ENCODE data around the gene PARP11. TPM values are rescaled to one million over a fixed set of nuclear protein-coding genes. Genes with fewer than 3 reads are reported as not detected.

PARP11 gene
- total and polyA plus RNA-seq, 7 experiments from 2014 or later: 7.2 to 37.4 (median 24.8) TPM

DNA sequence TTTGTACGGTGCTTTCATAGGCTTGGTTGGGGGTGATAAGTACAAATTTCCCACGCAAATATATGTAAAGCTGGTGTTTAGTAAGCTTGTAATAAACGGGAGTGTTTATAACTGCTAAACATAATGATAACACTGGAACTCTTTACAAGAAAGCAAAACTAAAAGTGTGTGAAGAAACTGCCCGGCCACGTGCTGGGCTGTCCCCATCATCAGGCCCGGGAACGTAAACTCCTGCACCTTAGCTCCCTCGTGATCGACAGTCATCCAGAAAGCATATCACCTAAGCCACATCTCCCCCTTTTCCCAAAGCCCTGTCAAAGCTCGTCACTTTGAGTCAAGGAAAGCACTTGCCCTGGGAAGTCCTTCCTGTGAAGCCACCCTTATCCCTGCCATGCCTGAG, 18.0 kb upstream of the PARP11 start:
- POLR2A ChIA-PET: interaction anchor here (0.6 to 3.1 kb wide), 13 partner anchors 13 to 1110 kb away, joined by 3 to 12 read pairs (median 4); partner anchors contain the start of genes CCND2 and PARP11
- H3K27ac ChIP-seq (ENCODE audit: low read depth, low read length): no peak overlapping the region
- intact Hi-C loops (cut with micrococcal nuclease): no loop called here
- no peak for ATAC-seq
- Mint-ChIP-seq H3K36me3 (no peaks in the 10 kb centered on the region), H3K27ac (no peak overlapping the region), H3K4me3 (peak overlapping the region in 1 of 10 donors; percentile 3), H3K27me3 (no peaks in the 10 kb centered on the region), H3K4me1 (peaks cover 0 to 18% (median 10%) of the 10 kb centered on the region in 7 donors), H3K9me3 (no peaks in the 10 kb centered on the region)
- DNase-seq: no peak
- peaks cover 28 to 42% of the 10 kb centered on the region in 2 donors for H3K4me1 ChIP-seq (ENCODE audit: control insufficient read depth in 2 of 2, insufficient read depth in 2 of 2, low read length in 2 of 2)
- CTCF ChIA-PET: interaction anchor here (1.3 to 13.8 kb wide), 3 partner anchors 15 to 385 kb away, joined by 5 to 286 read pairs (median 7); no protein-coding TSS in a partner anchor
- no peaks in the 10 kb centered on the region for H3K9me3 ChIP-seq (ENCODE audit: control insufficient read depth in 2 of 3, low read length in 3 of 3)
- no peak overlapping the region for H3K4me3 ChIP-seq (ENCODE audit: low read length)
- no peaks in the 10 kb centered on the region for H3K27me3 ChIP-seq (ENCODE audit: control insufficient read depth in 2 of 2, insufficient read depth in 2 of 2, low read length in 2 of 2)
- no peaks in the 10 kb centered on the region for H3K36me3 ChIP-seq (ENCODE audit: control insufficient read depth in 2 of 3, insufficient read depth in 3 of 3, low read length in 3 of 3)

DNA sequence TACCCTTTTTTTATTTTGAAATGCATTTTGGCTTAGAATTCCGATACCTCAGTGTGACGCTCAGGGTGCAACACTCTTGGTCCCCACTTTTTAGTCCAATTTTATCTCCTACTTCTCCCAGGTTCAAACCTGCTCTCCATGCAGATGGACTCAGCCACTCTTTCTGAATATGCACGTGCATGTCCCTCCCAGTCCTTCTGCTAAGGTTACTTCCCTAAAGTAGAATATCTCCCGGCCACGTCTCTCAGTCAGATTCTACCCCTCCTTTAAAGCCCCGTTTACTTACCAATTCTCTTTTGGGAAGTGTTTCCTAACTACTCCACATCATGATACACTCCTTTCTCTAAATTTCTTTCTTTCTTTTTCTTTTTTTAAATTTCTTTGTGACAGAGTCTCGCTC, 15.5 kb upstream of the PARP11 start:
- peaks cover 0 to 8% (median 0%) of the 10 kb centered on the region in 5 donors for H3K27me3 Mint-ChIP-seq
- H3K4me1 Mint-ChIP-seq: peaks cover 6 to 26% (median 16%) of the 10 kb centered on the region in 7 donors
- DNase-seq (no peak), ATAC-seq (no peak)
- no peak overlapping the region for H3K4me3 Mint-ChIP-seq
- ChIA-PET POLR2A (interaction anchor here (5.0 kb wide), 1 partner anchor 74 kb away, joined by 79 read pairs; no protein-coding TSS in a partner anchor), CTCF (interaction anchor here (0.7 to 13.8 kb wide), 3 partner anchors 74 to 149 kb away, joined by 3 to 286 read pairs (median 11); no protein-coding TSS in a partner anchor)
- H3K9me3 ChIP-seq (ENCODE audit: control insufficient read depth in 2 of 3, low read length in 3 of 3): no peaks in the 10 kb centered on the region
- H3K36me3 ChIP-seq (ENCODE audit: control insufficient read depth in 2 of 3, insufficient read depth in 3 of 3, low read length in 3 of 3): no peaks in the 10 kb centered on the region
- no peaks in the 10 kb centered on the region for H3K9me3 Mint-ChIP-seq
- H3K27ac ChIP-seq (ENCODE audit: low read depth, low read length): no peak overlapping the region
- H3K36me3 Mint-ChIP-seq: no peaks in the 10 kb centered on the region
- H3K4me1 ChIP-seq (ENCODE audit: control insufficient read depth in 2 of 2, insufficient read depth in 2 of 2, low read length in 2 of 2): peaks cover 14 to 20% of the 10 kb centered on the region in 2 donors
- peak overlapping the region in 2 of 9 donors; percentile 12 to 43 for H3K27ac Mint-ChIP-seq
- H3K4me3 ChIP-seq (ENCODE audit: low read length): no peak overlapping the region
- intact Hi-C loops (cut with micrococcal nuclease): no loop called here
- no peaks in the 10 kb centered on the region for H3K27me3 ChIP-seq (ENCODE audit: control insufficient read depth in 2 of 2, insufficient read depth in 2 of 2, low read length in 2 of 2)

DNA sequence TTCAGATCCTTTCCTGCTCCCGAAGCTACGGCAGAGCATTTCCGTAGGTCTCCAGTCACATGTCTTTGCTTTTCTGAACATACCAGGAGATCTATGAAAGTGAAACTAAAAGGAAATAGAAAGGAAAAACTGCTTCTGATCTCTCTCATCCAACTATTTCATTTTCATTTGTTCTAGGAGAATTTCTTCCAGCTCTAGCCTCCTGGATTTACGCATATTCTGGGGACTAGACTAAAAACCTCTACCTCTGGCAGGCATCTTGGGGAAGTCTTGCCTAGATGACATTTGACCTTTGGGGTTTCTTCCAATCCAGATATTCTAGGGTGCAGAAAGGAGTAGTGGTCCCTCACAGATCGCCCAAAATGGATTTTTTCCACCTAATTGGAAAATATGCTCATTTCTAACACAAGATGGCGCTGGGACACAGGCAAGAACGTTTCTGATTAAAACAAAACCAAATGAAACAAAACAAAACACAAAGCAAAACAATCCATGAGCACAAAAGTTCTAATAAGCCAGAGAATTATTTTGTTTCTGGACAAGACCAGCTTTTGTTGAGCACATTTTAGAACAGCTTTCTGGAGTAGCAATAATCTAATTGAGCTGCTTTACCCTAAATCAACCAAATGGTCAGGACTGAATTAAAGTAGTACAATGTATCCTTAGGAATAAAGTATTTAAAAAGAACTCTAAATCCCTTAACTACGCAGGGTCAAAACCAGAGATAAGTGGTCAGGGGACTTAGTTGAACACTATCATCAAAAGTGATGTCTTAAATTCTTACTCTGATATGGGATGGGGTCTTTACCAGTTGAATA, 12.3 kb upstream of the PARP11 start:
- ATAC-seq (peak; percentile 69), DNase-seq (peak in 7 of 9 donors; percentile 55 to 78 (median 69))
- H3K4me3 ChIP-seq (ENCODE audit: low read length): no peak overlapping the region
- CTCF ChIA-PET: interaction anchor here (0.7 to 13.8 kb wide), 35 partner anchors 9 to 437 kb away, joined by 3 to 286 read pairs (median 5); partner anchors contain the start of gene PARP11
- H3K27ac ChIP-seq (ENCODE audit: low read depth, low read length): no peak overlapping the region
- POLR2A ChIA-PET: interaction anchor here (0.5 to 5.1 kb wide), 28 partner anchors 10 to 393 kb away, joined by 3 to 79 read pairs (median 5); partner anchors contain the start of genes CCND2 and PARP11
- H3K4me1 ChIP-seq (ENCODE audit: control insufficient read depth in 2 of 2, insufficient read depth in 2 of 2, low read length in 2 of 2): no peaks in the 10 kb centered on the region
- H3K36me3 ChIP-seq (ENCODE audit: control insufficient read depth in 2 of 3, insufficient read depth in 3 of 3, low read length in 3 of 3): no peaks in the 10 kb centered on the region
- H3K9me3 ChIP-seq (ENCODE audit: control insufficient read depth in 2 of 3, low read length in 3 of 3): no peaks in the 10 kb centered on the region
- intact Hi-C loops (cut with micrococcal nuclease): loop anchor here (1.0 to 2.0 kb wide), 12 partner anchors 12 to 392 kb away; no protein-coding TSS in a partner anchor
- Mint-ChIP-seq H3K4me3 (peak overlapping the region in 7 of 10 donors; percentile 1 to 61 (median 26)), H3K27ac (peak overlapping the region in 8 of 9 donors; percentile 45 to 93 (median 66)), H3K9me3 (no peaks in the 10 kb centered on the region), H3K36me3 (no peaks in the 10 kb centered on the region), H3K4me1 (peaks cover 6 to 26% (median 16%) of the 10 kb centered on the region in 7 donors), H3K27me3 (peaks cover 0 to 10% (median 0%) of the 10 kb centered on the region in 5 donors)
- H3K27me3 ChIP-seq (ENCODE audit: control insufficient read depth in 2 of 2, insufficient read depth in 2 of 2, low read length in 2 of 2): no peaks in the 10 kb centered on the region

DNA sequence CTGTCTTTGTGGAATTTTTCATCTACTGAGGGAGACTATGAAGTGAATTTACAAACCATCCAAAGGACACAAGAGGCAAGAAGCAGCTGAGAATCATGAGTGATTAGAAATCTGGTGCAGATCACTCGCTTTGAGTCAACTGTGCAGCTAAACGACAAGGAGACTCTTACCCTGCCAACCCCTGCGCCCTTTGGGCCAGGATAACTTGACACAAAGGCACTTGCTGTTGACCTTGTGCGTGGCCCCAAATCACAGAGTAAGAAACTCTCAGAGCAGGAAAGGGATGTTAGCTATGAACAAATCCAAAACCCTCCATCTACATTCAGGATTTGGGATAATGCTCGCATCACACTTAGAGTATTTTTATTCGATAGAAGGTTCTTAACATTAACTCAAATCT, 11.5 kb upstream of the PARP11 start:
- Histone ChIP-seq H3K27me3 (ENCODE audit: control insufficient read depth in 2 of 2, insufficient read depth in 2 of 2, low read length in 2 of 2) (no peaks in the 10 kb centered on the region), H3K4me1 (ENCODE audit: control insufficient read depth in 2 of 2, insufficient read depth in 2 of 2, low read length in 2 of 2) (peaks cover 0 to 6% of the 10 kb centered on the region in 2 donors), H3K9me3 (ENCODE audit: control insufficient read depth in 2 of 3, low read length in 3 of 3) (no peaks in the 10 kb centered on the region), H3K27ac (ENCODE audit: low read depth, low read length) (no peak overlapping the region), H3K36me3 (ENCODE audit: control insufficient read depth in 2 of 3, insufficient read depth in 3 of 3, low read length in 3 of 3) (no peaks in the 10 kb centered on the region), H3K4me3 (ENCODE audit: low read length) (no peak overlapping the region)
- H3K4me1 Mint-ChIP-seq: peaks cover 11 to 28% (median 19%) of the 10 kb centered on the region in 7 donors
- DNase-seq (no peak), ATAC-seq (no peak)
- no peaks in the 10 kb centered on the region for H3K9me3 Mint-ChIP-seq
- no peak overlapping the region for H3K4me3 Mint-ChIP-seq
- ChIA-PET CTCF (interaction anchor here (0.8 to 13.8 kb wide), 24 partner anchors 8 to 438 kb away, joined by 3 to 286 read pairs (median 10); partner anchors contain the start of gene PARP11), POLR2A (interaction anchor here (0.5 to 5.1 kb wide), 16 partner anchors 9 to 394 kb away, joined by 3 to 79 read pairs (median 6); no protein-coding TSS in a partner anchor)
- intact Hi-C loops (cut with micrococcal nuclease): loop anchor here (1.0 to 2.0 kb wide), 12 partner anchors 13 to 393 kb away; no protein-coding TSS in a partner anchor
- H3K27me3 Mint-ChIP-seq: peaks cover 0 to 14% (median 0%) of the 10 kb centered on the region in 5 donors
- no peaks in the 10 kb centered on the region for H3K36me3 Mint-ChIP-seq
- no peak overlapping the region for H3K27ac Mint-ChIP-seq

DNA sequence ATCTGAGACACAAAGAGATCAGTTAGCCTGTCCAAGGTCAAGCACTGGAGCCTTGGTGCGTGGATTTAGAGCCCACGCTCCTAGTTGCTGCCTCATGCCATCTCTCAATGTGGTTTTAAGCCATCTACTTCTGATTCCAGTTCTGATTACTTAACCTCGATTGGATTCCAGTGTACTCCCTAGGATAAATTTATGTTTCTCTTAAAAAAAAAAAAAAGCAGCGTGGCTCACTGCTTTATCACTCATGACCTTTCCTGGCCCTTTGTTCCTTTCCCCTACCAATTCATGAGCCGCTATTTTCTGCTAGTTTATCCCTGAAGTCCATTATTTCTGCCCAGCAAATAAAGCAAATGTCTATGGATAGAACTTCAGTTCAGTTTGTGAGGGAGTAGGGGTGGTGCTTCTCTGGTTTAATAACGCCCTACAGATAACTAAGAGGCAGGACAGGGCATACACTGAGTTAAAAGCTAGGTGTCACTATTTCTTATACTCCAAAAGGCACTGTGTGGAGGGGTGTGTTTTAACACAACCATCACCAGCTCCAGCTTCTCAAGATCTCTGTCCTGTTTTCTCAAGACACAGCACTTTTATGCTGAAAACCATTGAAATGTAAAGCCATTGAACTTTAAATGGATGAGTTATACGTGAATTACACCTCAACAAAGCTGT, 9.8 kb upstream of the PARP11 start:
- H3K36me3 Mint-ChIP-seq: peaks cover 0 to 3% (median 0%) of the 10 kb centered on the region in 5 donors

More for the DNA sequence above, 9.8 kb upstream of the PARP11 start:
- Histone ChIP-seq H3K4me3 (ENCODE audit: low read length) (no peak overlapping the region), H3K27ac (ENCODE audit: low read depth, low read length) (no peak overlapping the region), H3K27me3 (ENCODE audit: control insufficient read depth in 2 of 2, insufficient read depth in 2 of 2, low read length in 2 of 2) (no peaks in the 10 kb centered on the region), H3K9me3 (ENCODE audit: control insufficient read depth in 2 of 3, low read length in 3 of 3) (no peaks in the 10 kb centered on the region), H3K36me3 (ENCODE audit: control insufficient read depth in 2 of 3, insufficient read depth in 3 of 3, low read length in 3 of 3) (no peaks in the 10 kb centered on the region), H3K4me1 (ENCODE audit: control insufficient read depth in 2 of 2, insufficient read depth in 2 of 2, low read length in 2 of 2) (peaks cover 0 to 16% of the 10 kb centered on the region in 2 donors)
- Mint-ChIP-seq H3K4me3 (no peak overlapping the region), H3K27me3 (peaks cover 0 to 16% (median 0%) of the 10 kb centered on the region in 5 donors), H3K4me1 (peaks cover 11 to 40% (median 31%) of the 10 kb centered on the region in 7 donors), H3K27ac (no peak overlapping the region), H3K9me3 (peaks cover 0 to 5% (median 0%) of the 10 kb centered on the region in 11 donors)
- intact Hi-C loops (cut with micrococcal nuclease): loop anchor here in 1 of 2 donors (1.0 kb wide), 1 partner anchor 224 kb away; no protein-coding TSS in a partner anchor
- POLR2A ChIA-PET: interaction anchor here (0.6 to 5.1 kb wide), 10 partner anchors 9 to 393 kb away, joined by 3 to 44 read pairs (median 5); partner anchors contain the start of gene PARP11
- DNase-seq: peak in 2 of 9 donors; percentile 39 to 53
- peak; percentile 87 for ATAC-seq
- CTCF ChIA-PET: interaction anchor here (0.6 to 13.8 kb wide), 15 partner anchors 14 to 616 kb away, joined by 3 to 286 read pairs (median 4); no protein-coding TSS in a partner anchor

Data from naive thymus-derived CD4-positive, alpha-beta T cell (primary cell).